HG03103 (cell line): ENCODE measurements around the gene PRKCZ.

Experiments
- ATAC-seq: cut with Tn5 transposase; IDR thresholded peaks from one replicate; pipeline ENCODE4 v1.9.1; 2021; ENCODE audit warnings: low read depth; ENCODE audit not compliant: unreplicated experiment

PRKCZ gene

DNA sequence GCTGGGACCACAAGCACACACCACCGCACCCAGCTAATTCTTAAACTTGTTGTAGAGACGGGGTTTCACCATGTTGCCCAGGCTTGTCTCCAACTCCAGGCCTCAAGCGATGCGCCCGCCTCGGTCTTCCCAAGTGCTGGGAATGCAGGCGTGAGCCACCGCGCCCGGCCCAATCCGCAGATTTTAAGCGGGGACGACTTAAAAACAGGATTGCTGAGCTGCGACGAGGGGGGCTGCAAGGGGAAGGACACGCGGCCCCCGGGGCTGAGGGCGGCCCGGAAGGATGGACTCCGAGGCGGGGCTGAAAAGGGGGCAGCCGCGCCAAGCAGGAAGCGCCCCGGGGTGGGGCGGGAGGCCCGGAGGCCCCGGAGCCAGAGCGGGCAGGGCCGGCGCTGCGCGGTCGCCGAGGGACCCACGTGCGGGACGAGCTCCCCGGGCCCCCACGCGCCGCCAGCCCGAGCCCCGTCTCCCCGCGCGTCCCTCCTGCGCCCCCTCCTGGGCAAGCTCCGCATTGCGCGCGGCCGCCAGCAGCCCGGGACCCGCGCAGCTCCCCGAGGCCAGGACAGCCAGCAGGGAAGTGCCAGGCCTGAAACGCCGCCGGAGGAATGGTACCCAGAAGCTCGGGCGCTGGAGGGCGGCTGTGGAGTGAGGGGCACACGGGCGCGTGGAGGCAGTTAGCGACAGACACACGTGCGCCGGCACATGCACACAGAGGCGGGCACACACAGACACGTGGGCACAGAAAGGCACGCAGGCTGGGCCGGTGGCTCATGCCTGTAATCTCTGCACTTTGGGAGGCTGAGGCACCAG, 5.5 kb upstream of the PRKCZ start:
- no peak for ATAC-seq

DNA sequence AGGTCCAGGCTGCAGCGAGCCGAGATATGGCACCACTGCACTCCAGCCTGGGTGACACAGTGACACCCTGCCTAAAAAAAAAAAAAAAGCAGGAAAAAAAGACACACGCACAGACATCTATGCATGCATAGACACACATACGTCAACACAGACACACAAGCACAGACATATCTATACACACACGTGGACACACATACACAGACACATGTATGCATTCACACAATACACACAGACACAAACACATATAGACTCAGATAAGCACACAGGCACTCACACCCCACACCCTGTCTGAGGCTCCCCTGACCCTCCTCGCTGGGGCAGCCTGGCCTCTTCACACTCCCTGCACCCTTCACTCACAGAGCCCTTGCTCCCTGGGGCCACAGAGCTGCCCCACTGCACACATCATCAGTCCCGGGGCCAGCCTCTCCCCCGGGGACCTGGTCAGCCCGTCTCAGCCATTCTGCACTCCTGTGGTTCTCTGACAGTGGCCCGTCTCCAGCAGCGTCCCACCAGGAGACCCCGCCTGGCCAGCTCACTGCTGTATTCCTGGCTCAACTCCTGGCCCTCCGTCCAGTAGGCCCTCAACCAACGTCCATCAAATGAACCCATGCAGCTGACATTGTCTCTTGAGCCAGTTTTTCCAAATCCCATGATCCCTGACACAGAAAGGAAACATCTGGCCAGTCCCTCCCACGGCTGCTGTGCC, 4.6 kb upstream of the PRKCZ start:
- no peak for ATAC-seq

DNA sequence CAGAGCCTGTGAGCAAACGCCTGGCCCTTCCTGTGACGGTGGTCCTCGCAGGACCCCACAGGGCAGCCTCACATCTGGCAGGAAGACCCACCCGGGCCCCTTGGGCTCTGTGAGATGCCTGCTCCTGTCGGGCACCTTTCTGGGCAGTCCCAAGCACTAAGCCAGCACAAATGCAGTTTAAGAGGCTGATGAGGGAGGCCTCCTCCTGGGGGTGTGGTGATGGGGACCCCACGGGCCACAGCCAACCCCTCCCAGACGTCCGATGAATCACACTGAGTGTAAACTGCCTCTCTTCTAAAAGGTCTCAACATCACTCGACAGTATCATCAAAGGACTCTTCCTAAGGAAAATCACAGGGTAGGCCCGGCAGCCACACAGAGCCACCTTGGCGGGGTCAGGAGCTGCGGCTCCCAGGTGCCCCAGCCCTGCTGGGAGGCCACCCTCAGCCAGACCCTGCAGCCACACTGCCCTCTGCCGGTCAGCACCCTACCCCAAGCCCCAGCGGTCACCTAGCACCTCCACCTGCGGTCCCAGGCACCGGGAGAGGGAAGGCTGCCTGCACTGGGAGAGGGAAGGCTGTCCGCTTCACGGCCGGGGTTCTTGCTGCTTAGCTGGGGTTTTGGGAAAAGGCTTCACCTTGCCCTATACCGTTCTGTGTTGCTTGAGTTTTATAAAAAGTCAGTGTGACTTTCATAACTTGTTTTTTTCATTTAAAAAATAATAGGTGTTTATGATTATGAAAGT, 3.9 kb upstream of the PRKCZ start:
- no peak for ATAC-seq

DNA sequence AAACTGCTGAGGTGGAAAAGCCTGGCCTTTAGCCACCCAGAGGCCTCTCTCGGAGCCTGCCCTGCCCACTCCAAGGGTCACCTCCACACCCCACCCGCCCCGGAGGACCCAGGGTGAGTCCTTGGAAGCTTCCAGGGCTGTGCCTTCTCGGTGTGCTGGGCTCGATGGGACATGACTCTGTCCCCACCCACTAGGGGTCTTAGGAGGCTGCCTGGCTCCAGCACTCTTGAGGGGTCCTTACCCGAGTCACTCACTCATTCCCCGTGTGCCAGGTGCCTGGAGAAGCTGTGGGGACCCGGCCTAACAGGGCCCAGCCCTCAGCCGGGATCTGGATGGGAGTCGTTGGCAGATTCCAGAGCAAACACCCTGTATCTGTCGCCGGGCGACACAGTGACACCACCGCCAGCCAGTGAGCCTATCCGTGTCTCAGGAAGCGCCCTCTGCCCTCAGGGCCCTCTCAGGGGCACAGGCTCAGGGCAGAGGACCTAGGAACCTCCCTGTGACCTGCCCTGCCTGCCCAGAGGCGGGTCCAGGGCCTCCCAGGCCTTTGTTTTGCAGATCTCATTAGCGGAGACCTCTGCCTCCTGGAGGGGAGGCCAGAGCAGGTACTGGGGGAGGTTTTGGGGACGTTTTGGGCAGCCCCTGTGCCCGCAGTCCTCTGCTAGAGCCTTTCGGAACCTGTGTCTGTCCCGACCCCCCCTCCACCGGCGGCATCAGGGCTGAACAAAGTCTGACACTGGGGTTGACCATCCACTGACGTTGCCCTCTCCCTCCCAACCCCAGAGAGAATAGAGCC, 3.1 kb upstream of the PRKCZ start:
- ATAC-seq, result no peak

DNA sequence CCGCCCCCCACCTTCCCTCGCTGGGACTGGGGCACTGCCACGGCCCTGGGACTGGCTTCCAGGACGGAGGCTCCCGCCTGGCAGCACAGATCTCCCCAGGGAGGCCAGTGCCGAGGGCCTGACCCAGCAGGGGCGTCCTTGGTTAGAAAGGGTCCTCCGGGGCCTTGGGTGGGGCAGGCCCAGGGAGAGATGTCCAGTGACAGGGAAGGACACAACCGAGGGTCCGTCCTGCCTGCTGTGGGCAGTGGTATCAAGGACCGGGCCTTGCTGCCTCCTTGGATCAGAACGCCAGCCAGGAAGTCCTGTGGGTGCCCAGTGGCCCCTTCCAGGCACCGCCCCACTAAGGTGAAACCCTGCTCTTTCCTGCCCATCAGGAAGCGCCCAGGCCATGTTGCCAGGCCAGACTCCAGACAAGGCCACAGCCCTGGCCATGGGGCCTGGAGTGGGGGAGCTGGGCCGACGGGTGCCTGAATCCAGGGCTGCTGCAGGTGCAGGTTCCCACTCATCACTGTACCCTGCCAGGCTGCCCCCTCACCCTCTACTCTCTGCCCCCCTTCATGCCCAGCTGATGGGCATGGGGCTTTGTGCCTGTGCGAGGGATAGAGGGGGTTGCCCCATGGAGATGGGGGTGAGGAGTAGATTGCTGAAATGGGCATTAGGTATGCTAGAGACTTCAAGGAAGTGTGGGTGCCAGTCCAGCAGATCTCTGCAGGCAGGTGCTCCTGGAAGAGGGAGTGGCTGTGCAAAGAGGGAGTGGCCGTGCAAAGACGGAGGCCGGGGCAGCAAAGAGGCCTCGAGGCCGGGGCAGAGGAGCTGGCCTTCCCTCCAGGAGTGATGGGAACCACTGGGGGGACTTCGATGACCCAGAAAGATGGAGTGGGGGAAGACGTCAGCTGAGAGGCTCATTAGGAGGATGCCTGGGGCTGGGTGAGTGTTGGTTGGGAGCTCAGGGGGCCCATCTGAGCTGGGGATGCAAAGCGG, 2.2 kb upstream of the PRKCZ start:
- ATAC-seq, result no peak

DNA sequence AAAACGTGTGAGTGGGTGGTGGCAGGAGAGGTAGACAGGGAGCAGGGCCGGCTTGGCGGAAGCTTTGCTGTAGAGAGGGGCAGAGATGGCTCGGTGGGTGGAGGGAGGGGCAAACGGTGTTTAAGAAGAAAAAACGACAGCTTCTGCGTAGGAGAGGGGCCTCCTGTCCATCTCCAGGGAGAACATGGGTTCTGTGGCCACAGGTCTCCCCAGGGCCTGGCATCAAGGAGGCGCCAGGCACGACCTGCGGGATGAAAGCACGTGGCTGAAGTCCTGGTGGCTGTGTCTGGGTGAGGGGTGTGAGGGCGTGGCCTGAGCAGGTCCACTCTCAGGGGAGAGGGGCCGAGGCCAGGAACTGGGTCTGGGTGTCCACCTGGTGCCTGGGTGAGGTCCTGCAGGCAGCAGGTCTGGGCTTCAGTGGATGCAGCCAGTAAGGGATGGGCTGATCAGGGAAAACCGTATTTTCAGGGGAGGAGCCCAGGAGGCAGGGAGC, 940 bp upstream of the PRKCZ start:
- ATAC-seq, result no peak

DNA sequence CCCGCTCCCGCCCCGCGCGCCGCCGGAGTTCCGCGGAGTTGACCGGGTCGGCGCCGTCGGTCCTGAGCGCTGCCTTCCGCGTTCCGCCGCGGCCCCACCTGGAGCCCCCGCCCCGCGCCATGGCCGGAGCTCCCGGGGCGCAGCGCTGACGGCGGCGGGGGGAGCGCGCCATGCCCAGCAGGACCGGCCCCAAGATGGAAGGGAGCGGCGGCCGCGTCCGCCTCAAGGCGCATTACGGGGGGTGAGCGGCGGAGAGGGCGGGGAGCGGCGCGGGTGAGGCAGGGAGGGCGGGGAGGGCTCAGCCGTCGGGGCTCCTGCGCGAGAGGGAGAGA, 216 bp downstream of the PRKCZ start:
- ATAC-seq, result no peak

DNA sequence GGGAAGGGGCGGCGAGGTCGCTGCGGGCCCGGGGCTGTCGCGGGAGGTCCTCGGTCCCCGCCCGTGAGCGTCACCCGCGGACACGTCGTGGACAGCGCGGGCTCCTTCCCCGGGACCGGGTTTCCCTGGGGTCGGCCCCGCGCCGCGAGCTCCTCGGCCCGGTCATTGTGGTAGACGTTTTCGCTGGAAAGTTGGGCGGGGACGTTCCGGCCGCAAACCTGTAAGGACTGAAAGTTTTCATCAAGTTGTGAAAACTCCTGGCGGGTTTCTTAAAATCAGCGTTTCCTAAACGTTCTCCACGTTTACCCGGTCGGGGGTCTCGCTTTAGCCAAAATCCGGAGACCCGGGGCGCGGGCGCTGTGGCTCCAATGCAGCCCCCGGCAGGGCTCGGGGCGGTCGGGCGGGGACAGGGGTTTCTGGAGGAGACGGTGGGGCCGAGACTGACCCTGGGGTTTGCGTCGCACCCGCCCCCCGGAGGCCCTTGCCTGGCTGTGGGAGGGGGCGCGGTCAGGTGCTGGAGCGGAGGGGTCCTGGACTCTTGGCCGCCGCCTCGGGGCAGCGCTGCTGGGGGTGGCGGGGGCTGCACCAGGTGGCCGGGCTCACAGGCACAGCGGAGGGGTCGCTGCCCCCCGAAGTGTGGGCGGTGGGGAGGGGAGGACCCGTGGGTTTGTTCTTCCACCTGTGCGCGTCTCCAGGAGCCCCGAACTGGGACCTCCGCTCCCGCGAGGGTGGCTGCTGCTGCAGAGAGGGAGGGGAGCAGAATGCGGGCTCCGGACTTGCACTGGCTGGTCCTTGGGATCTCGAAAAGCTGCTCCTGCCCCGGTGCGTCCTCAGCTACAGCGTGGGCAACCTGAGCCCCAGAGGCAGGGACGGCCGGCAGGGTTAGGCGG, 827 bp downstream of the PRKCZ start:
- ATAC-seq, result no peak

DNA sequence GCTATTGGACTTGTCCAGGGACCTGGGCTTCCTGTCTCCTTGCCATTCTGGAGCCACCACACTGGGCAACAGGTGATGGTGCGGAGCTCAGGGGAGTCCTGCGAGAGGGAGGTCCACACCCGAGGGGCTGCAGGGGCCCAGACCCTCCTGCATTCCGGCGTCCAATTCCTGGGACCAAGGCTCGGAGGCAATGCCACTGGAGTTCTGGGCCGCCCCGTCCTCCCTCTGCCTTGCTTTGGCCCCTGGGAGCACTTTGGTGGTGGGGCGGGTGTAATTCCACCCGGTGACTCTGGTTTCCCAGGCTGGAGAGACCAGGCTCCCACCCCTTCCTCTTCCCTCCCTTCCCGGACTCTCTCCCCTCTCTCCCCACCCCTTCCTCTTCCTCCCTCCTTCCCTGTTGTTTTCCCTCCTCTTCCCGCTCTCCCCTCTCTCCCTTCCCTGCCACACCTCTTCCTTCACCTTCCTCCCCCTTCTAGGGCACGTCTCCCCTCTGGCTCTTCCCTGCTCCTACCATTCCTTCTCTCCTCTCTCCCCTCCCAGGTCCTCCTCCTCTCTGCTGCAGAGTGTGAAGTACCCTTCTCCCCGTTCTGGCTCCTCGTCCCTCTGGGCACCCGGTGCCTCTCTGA, 2.0 kb downstream of the PRKCZ start:
- ATAC-seq, result no peak

DNA sequence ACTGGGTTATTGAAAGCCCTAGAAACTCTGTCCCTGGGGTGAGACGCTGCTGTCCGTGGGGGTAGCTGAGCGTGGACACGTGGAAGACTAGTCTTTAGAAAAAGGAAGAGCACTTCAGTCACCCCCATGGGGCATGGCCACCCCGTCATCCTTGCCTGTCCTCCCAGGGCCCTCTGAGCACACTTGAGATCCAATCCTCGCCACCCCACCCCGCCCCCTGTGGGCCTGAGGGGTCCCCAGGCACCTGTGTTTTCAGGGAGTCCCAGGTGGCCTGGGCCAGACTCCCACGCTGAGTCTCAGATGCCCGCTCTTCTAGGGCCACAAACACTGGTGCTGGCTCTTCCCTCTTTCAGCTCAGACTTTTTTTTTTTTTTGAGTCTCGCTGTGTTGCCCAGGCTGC, 2.5 kb downstream of the PRKCZ start:
- no peak for ATAC-seq

DNA sequence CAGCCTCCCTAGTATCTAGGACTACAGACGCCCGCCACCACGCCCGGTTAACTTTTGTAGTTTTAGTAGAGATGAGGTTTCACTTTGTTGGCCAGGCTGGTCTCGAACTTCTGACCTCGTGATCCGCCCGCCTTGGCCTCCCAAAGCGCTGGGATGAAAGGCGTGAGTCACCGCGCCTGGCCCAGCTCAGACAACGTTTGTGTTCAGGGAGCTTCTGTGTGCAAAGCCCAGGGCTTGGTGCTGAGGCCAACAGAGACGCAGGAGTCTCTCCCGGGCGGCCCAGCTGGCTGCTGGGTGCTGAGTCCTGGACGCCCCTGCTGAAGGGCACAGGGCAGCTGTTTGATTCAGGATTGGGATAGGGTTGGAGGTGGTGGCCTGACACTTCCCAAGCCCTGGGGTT, 3.0 kb downstream of the PRKCZ start:
- no peak for ATAC-seq

DNA sequence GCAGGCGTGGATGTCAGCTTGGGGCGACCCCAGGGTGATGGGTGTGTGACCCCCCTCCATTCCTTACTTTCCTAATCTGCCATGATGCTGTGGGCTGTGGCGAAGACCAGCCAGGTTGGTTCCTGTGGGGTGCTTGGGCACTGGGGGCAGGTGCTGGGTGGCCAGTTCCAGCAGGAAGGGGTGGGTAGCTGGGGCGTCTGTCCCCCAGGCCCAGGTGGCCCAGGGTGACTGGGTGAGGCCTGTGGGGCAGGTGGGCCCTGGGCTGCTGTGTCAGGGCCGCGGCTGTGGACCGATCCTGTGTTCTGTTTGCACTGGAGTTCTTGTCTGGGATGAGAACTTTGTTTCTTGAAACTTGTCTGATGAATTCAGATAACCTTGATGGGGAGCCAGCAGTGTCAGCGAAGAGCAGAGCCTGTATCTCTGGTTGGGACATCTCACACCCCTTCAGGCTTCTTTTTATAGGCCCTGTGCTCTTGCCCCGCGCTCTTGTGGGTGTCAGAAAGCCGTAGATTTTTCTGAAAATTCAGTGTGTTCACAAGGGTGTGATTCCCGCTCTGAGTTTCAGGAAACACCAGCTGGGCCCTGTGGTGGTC, 3.7 kb downstream of the PRKCZ start:
- ATAC-seq, result no peak

DNA sequence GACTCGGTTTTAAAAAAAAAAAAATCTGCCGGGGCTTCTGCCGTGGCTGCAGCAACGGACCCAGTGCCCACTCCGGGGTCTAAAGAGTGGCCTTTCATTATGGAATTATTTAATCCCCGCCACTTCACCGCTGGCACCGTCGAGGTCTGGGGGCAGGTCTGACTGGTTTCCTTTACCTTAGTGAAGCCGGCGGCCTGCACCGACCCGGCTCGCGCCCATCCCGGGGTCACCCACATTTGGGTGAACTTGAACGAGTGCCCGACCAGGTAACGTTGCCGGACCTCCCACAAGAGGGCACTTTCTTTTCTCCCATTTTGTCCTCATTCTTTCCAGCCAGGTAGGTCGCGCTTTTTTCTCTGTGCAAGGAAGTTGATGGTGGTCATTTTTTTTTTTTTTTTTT, 4.3 kb downstream of the PRKCZ start:
- ATAC-seq, result no peak

DNA sequence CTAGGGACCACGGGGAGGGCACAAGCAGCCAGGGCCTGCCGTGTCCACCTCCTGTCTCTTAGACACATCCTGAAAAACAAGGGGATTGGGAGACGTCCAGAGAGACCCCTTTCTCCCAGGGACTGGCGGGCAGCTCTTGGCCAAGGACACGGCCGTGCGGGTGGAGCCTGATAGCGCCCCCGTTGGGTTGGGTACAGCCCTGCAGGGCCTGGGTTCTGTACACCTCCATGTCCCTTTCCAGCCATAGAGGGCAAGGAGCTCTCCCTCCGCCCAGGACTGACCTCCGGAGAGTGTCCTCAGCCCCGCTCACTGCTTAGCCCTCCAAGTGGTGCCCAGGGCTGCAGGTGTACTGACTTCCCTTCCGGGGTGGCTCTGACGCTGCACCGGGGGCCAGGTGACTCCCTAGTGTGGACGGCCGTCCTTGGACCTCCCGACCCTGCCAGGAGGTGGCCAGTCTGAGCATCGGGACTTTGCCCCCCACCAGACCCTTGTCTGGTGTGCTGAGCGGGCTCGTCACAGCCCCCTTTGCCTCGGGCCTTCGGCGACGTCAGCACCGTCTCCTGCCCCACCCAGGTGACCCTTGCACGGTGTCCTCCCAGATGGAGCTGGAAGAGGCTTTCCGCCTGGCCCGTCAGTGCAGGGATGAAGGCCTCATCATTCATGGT, 5.8 kb downstream of the PRKCZ start:
- no peak for ATAC-seq

DNA sequence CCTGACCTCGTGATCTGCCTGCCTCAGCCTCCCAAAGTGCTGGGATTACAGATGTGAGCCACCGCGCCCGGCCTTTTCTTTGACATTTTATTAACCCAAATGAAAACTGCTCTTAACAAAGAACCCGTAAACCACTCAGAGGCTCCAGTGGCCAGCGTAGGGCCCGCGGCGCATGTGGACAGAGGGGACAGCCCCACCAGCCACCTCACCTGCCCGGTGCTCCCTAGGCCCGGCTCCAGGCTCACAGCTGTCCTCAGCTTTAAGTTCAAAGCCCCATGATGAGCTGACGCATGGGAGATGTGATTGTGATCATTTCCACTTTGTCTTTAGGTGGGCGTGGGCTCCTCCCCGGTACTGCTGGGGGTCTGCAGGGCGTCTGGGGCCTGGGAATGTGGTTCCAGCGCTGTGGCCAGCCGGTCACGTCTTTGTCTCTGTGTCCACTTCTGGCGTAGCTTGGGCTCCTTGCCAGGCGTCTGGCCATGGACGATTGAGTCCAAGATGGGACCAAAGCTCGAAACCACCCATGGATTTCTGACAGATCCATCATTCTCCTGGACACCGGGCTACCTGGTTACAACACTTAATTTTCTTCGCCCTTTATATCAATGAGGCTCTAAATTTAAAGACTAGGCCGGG, 6.9 kb downstream of the PRKCZ start:
- no peak for ATAC-seq

DNA sequence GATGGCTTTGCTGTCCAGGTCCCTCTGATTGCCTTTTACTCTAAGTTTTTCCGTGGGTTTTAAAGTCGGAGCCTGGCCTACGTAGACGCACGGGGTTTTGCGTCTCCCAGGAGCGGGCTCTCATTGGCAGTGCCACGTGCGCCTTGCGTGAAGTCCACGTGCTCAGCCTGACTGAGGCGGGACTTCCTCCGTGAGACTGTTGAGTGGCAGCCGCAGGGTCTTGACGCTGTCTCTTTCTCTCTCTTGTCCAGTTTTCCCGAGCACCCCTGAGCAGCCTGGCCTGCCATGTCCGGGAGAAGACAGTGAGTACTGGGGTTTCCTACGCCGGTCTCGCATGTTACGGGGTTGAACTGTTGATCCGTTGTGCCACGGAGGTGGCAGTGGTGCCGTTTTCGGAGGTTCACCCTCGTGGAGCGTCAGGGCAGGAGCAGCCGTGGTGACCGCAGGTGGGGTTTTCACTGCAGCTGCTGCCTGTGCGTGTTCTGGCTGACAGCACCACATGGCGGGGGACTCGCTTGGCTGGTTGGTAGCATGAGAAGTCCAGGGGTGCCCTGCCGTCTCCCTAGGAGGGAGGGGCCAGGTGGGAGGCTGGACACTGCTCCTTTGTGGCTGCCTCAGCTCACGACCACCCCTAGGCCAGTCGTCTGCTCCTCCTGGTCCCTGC, 9.2 kb downstream of the PRKCZ start:
- no peak for ATAC-seq
